HepG2 (cell line): ENCODE measurements around the gene NDC1. TPM values are rescaled to one million over a fixed set of nuclear protein-coding genes. Genes with fewer than 3 reads are reported as not detected.

ENCODE experiments used
- ATAC-seq: fragments of 200-7000 bp; cut with Tn5 transposase; 3 replicates; pipeline ENCODE4 v1.9.1; 2020; ENCODE audit warnings: mild to moderate bottlenecking, moderate library complexity
- BruUV-seq: library from RNA; stranded (reverse); fragments of 400-500 nt; replicated peaks from 2 replicates; lab custom pipeline; 2021; lab: Mats Ljungman, UMichigan
- CTCF ChIA-PET: fragments of 300-600 bp; formaldehyde crosslinking; extraction: SDS; loops from one replicate; lab custom pipeline; 2021; ENCODE audit warnings: low total read pairs, inconsistent platforms, low intra/inter-chr PET ratio; lab: Yijun Ruan, JAX
- POLR2A ChIA-PET: fragments of 350-600 bp; sonication (Branson Sonifier 250); formaldehyde crosslinking; loops from one replicate; lab custom pipeline; 2020; ENCODE audit warnings: antibody characterized with exemption, inconsistent platforms; lab: Yijun Ruan, JAX
- DNase-seq: peaks from one replicate; pipeline ENCODE4 v3.0.0-alpha.2; 2015; ENCODE audit warnings: low spot score
- FAIRE-seq: peaks from 3 replicates; lab custom pipeline; 2011; peaks lifted over from hg19 to GRCh38; lab: Jason Lieb, UNC
- H2AFZ ChIP-seq: one replicate; pipeline ENCODE4 v1.6.1; 2011; ENCODE audit warnings: low read length, inconsistent platforms
- H3K27ac ChIP-seq: fragments of 300-600 bp; 3 replicates; pipeline ENCODE4 v1.8.0; 2011; ENCODE audit warnings: mixed run types, mild to moderate bottlenecking, mixed read lengths, low read length, inconsistent platforms; ENCODE audit not compliant: insufficient read depth; ENCODE audit errors: extremely low read length
- H3K27me3 ChIP-seq, 2 experiments: fragments of 200-600 bp in 1 of 2; 2 replicates in 1 of 2; 3 replicates in 1 of 2; pipeline versions ENCODE4 v1.6.0 to v1.8.0; 2011; ENCODE audit warnings: low read length in 2 of 2, mild to moderate bottlenecking in 2 of 2, moderate library complexity in 2 of 2, inconsistent platforms in 1 of 2; ENCODE audit not compliant: insufficient read depth in 2 of 2, control insufficient read depth in 1 of 2
- H3K36me3 ChIP-seq, 2 experiments: fragments of 200-600 bp in 1 of 2; replicated peaks in 1 of 2; 2 replicates in 1 of 2; 3 replicates in 1 of 2; pipeline versions ENCODE4 v1.5.1 to v1.8.0; 2011; ENCODE audit warnings: low read length in 2 of 2, inconsistent platforms in 1 of 2; ENCODE audit not compliant: insufficient read depth in 2 of 2, control insufficient read depth in 1 of 2
- H3K4me1 ChIP-seq: 2 replicates; pipeline ENCODE4 v1.5.1; 2012; ENCODE audit warnings: low read length, inconsistent platforms; ENCODE audit not compliant: insufficient read depth
- H3K4me2 ChIP-seq: 2 replicates; pipeline ENCODE4 v1.6.0; 2011; ENCODE audit warnings: low read depth, low read length, inconsistent platforms
- H3K4me3 ChIP-seq, 3 experiments: fragments of 200-600 bp in 1 of 3; sonication (generic), shearing (Covaris generic) in 1 of 3; replicated peaks in 1 of 3; 2 replicates each; pipeline ENCODE4 v1.5.1; 2011 to 2016; ENCODE audit warnings: low read length in 3 of 3, inconsistent platforms in 2 of 3, low read depth in 2 of 3, mild to moderate bottlenecking in 2 of 3, control low read depth in 1 of 3, mixed read lengths in 1 of 3; ENCODE audit not compliant: insufficient read depth in 1 of 3
- H3K79me2 ChIP-seq: one replicate; pipeline ENCODE4 v1.6.1; 2011; ENCODE audit warnings: low read length, inconsistent platforms; ENCODE audit not compliant: insufficient read depth
- H3K9ac ChIP-seq: 2 replicates; pipeline ENCODE4 v1.6.0; 2011; ENCODE audit warnings: mild to moderate bottlenecking, low read depth, low read length, inconsistent platforms; ENCODE audit not compliant: insufficient read depth
- H3K9me3 ChIP-seq: 2 replicates; pipeline ENCODE4 v1.5.1; 2012; ENCODE audit warnings: mild to moderate bottlenecking, low read length
- H4K20me1 ChIP-seq: 2 replicates; pipeline ENCODE4 v1.6.0; 2011; ENCODE audit warnings: inconsistent platforms, mild to moderate bottlenecking, low read length, moderate library complexity; ENCODE audit not compliant: insufficient read depth
- ARID3A ChIP-seq: IDR thresholded peaks from 2 replicates; pipeline ENCODE4 v1.6.1; 2012; ENCODE audit warnings: low read depth, low read length, improper control_type of control experiment
- CEBPZ ChIP-seq: IDR thresholded peaks from 2 replicates; pipeline ENCODE4 v1.6.1; 2012; ENCODE audit warnings: low read length, improper control_type of control experiment
- HDAC6 ChIP-seq: fragments of 200-600 bp; sonication (generic); IDR thresholded peaks from 2 replicates; pipeline ENCODE4 v1.7.0; 2017; ENCODE audit warnings: mild to moderate bottlenecking, antibody characterized with exemption, low read length, low read depth
- MAFK ChIP-seq, 2 experiments: IDR thresholded peaks in 1 of 2; conservative IDR thresholded peaks in 1 of 2; 2 replicates each; pipeline ENCODE4 v1.6.1; 2011; ENCODE audit warnings: improper control_type of control experiment in 2 of 2, low read length in 2 of 2
- THYN1 ChIP-seq: sonication (generic); formaldehyde crosslinking; IDR thresholded peaks from 2 replicates; pipeline ENCODE4 v1.8.1; 2023; ENCODE audit warnings: low read depth, mild to moderate bottlenecking, moderate library complexity, missing genetic modification reagents, borderline replicate concordance
- ZFY ChIP-seq: sonication (generic); formaldehyde crosslinking; IDR thresholded peaks from 2 replicates; pipeline ENCODE4 v1.4.0; 2020; ENCODE audit warnings: missing genetic modification reagents
- ZNF253 ChIP-seq: sonication (generic); formaldehyde crosslinking; IDR thresholded peaks from 2 replicates; pipeline ENCODE4 v1.8.0; 2022; ENCODE audit warnings: mild to moderate bottlenecking, missing genetic modification reagents, borderline replicate concordance
- ZNF468 ChIP-seq: sonication (generic); formaldehyde crosslinking; IDR thresholded peaks from 2 replicates; pipeline ENCODE4 v1.8.0; 2022; ENCODE audit warnings: mild to moderate bottlenecking, moderate library complexity, missing genetic modification reagents
- ZNF652 ChIP-seq: IDR thresholded peaks from 2 replicates; pipeline ENCODE4 v1.6.1; 2016; ENCODE audit warnings: low read depth, borderline replicate concordance
- ZNF75D ChIP-seq: sonication (generic); formaldehyde crosslinking; IDR thresholded peaks from 2 replicates; pipeline ENCODE4 v1.8.1; 2023; ENCODE audit warnings: missing genetic modification reagents, mild to moderate bottlenecking, borderline replicate concordance
- ZNF768 ChIP-seq: sonication (generic); formaldehyde crosslinking; IDR thresholded peaks from 2 replicates; pipeline ENCODE4 v1.4.0; 2020; ENCODE audit warnings: missing genetic modification reagents
- ZNF772 ChIP-seq: sonication (generic); formaldehyde crosslinking; IDR thresholded peaks from 2 replicates; pipeline ENCODE4 v1.5.0; 2020; ENCODE audit warnings: mild to moderate bottlenecking, missing genetic modification reagents
- WGBS: methylation state at CpG from one replicate; pipeline ENCODE4 v1.1.6; 2017; ENCODE audit warnings: low lambda C conversion rate; 5-methylcytosine and 5-hydroxymethylcytosine counted together
- in situ Hi-C: cut with HindIII; loops from 2 replicates; pipeline ENCODE4 v1.10.0; 2017; ENCODE audit warnings: low pct_unique_long_range_greater_than_20kb; ENCODE audit not compliant: extremely low pct_ligation_motif_present
- intact Hi-C: fragments of 100-400 bp; cut with micrococcal nuclease; formaldehyde crosslinking; loops from one replicate; pipeline ENCODE4 v1.10.0; 2022; ENCODE audit not compliant: unreplicated experiment
- polyA plus RNA-seq, 8 experiments: library from polyadenylated mRNA; depleted of rRNA in 3 of 8; stranded (reverse) in 7 of 8; unstranded in 1 of 8; fragments of >200 nt; fragmentation: Illumina TruSeq in 4 of 8; extraction: Trizol in 4 of 8; gene quantifications; 2 replicates each; pipeline versions ENCODE4 v1.2.1 to v1.2.3, GENCODE V29; 2011 to 2016; ENCODE audit warnings: low read depth in 4 of 8, missing spikeins in 1 of 8, mixed read lengths in 1 of 8; ENCODE audit not compliant: insufficient read depth in 1 of 8
- total RNA-seq, 5 experiments: library from RNA; depleted of rRNA; stranded (reverse); fragments of >200 nt; fragmentation: Illumina TruSeq; extraction: Trizol; gene quantifications; 2 replicates each; pipeline ENCODE4 v1.2.3, GENCODE V29; 2016; ENCODE audit warnings: low read depth in 1 of 5
- TF ChIP-seq, protein P1 (sequence below): IDR thresholded peaks from 2 replicates; pipeline ENCODE4 v1.6.1; 2016
- TF ChIP-seq, protein P2 (sequence below): sonication (generic); formaldehyde crosslinking; IDR thresholded peaks from 2 replicates; pipeline ENCODE4 v1.4.0; 2020; ENCODE audit warnings: missing genetic modification reagents

The NDC1 gene
- total and polyA plus RNA-seq, 2 of the 13 experiments (the other 11 are each of a cell fraction or from before 2014, with no cell fraction given): 38.1 to 50.9 TPM

DNA sequence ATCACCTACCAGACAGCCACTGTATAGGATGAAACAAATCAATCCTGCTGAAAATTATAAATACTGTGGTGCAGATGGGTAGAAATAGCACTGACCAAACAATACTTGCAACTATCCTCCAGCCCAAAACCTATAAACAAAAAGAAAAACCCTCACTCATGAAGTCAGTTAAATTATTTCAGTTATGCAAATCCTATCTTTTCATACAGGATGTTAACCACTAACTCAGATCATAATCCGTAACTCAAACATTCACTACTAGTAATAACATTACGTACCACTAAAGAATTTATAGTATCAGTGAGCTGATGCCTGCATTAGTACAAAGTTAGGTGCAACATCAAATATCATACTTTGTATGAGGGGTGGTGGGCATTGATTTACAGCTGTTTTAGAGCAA lies 2.6 kb downstream of the NDC1 start (continued):
- no peak for TF ChIP-seq ARID3A
- no peak for TF ChIP-seq ZNF468 (CRISPR knock-in tag)
- no peak for TF ChIP-seq HDAC6
- TF ChIP-seq, protein P1, sequence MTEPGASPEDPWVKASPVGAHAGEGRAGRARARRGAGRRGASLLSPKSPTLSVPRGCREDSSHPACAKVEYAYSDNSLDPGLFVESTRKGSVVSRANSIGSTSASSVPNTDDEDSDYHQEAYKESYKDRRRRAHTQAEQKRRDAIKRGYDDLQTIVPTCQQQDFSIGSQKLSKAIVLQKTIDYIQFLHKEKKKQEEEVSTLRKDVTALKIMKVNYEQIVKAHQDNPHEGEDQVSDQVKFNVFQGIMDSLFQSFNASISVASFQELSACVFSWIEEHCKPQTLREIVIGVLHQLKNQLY (CRISPR knock-in tag): no peak
- TF ChIP-seq ZNF253 (CRISPR knock-in tag): no peak

DNA sequence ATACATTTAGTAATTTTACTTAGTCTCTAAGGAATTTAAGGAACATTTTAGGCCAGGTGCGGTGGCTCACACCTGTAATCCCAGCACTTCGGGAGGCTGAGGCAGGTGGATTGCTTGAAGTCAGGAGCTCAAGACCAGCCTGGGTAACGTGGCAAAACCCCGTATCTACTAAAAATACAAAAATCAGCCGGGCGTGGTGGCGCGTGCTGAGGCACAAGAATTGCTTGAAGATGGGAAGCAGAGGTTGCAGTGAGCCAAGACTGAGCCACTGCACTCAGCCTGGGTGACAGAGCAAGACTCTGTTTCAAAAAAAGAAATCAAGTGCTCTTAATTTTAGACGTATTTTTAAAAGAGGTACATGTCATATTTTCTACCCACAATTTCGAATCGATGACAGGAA lies 3.3 kb downstream of the NDC1 start:
- no peaks in the 10 kb centered on the region for H3K9me3 ChIP-seq
- TF ChIP-seq ZNF772 (CRISPR knock-in tag) (no peak), ZNF75D (CRISPR knock-in tag) (no peak), ZFY (no peak), MAFK (conservative IDR thresholded peaks at IDR 0.05 in 1 of 2, IDR thresholded peaks at IDR 0.05 in 1 of 2; ENCODE audit: low read length in 2 of 2) (no peak), ZNF652 (no peak), THYN1 (CRISPR knock-in tag) (no peak), CEBPZ (no peak), ZNF768 (CRISPR knock-in tag) (no peak)
- TF ChIP-seq, protein P2, sequence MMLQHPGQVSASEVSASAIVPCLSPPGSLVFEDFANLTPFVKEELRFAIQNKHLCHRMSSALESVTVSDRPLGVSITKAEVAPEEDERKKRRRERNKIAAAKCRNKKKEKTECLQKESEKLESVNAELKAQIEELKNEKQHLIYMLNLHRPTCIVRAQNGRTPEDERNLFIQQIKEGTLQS: no peak
- in situ Hi-C loops (no loop called here), intact Hi-C loops (loop anchor here (5.0 kb wide), 1 partner anchor 883 kb away; the partner anchor contains the start of gene TTC4)
- H4K20me1 ChIP-seq: no peaks in the 10 kb centered on the region; the same call in 1 of the 2 replicates
- FAIRE-seq: no peak
- H3K36me3 ChIP-seq: peaks cover 0 to 12% of the 10 kb centered on the region in 2 experiments; a peak in 3 of 5 replicates
- no peak overlapping the region for H2AFZ ChIP-seq
- H3K4me2 ChIP-seq: no peak overlapping the region
- no peak overlapping the region for H3K4me3 ChIP-seq
- ChIA-PET POLR2A (no interaction called here), CTCF (no interaction called here)
- no peak overlapping the region for H3K9ac ChIP-seq
- H3K27ac ChIP-seq: no peak overlapping the region
- no peak for ATAC-seq
- DNase-seq: no peak
- H3K4me1 ChIP-seq: peaks cover 24% of the 10 kb centered on the region
- no peaks in the 10 kb centered on the region for H3K27me3 ChIP-seq
- WGBS: 99% methylated on average over 11 of the region's 11 CpGs
- peaks cover 46% of the 10 kb centered on the region for H3K79me2 ChIP-seq
- no TSS peak for BruUV-seq
